ENCODE results near the gene RBM39. TPM values are rescaled to one million over a fixed set of nuclear protein-coding genes. Genes with fewer than 3 reads are reported as not detected.

Gene RBM39
- total and polyA plus RNA-seq, 10 of the 15 experiments (the other 5 are each of a cell fraction or from before 2014, with no cell fraction given) = 135 to 280 (median 217) TPM

GRCh38 chr20:35771689-35772562 is 29.9 kb upstream of the RBM39 start, which contains the start of gene PHF20 (continued):
- TF ChIP-seq BRCA1 (IDR thresholded peaks at IDR 0.05; ENCODE audit: low read depth, low read length) (no peak), JUNB (IDR thresholded peaks at IDR 0.05) (no peak), SMARCA5 (IDR thresholded peaks at IDR 0.05) (peak; percentile 84), HSF1 (IDR thresholded peaks at IDR 0.05; ENCODE audit: low read depth, low read length) (no peak), ZNF274 (IDR thresholded peaks at IDR 0.05; ENCODE audit: insufficient read depth, insufficient read length) (no peak), BMI1 (IDR thresholded peaks at IDR 0.05; ENCODE audit: borderline replicate concordance) (peak; percentile 73; the same call in 1 of the 2 replicates), CREM (IDR thresholded peaks at IDR 0.05; ENCODE audit: low read depth) (peak; percentile 90), USF1 (IDR thresholded peaks at IDR 0.05; ENCODE audit: borderline replicate concordance, extremely low read length, insufficient read depth, low read depth, low read length) (peak; percentile 96), GATAD2B (conservative IDR thresholded peaks at IDR 0.05; ENCODE audit: low read depth) (peak; percentile 72; the same call in 1 of the 2 replicates), CHD1 (IDR thresholded peaks at IDR 0.05; ENCODE audit: low read depth, low read length) (no peak), LARP7 (IDR thresholded peaks at IDR 0.05) (peak; percentile 77), NFIC (IDR thresholded peaks at IDR 0.05; ENCODE audit: low read depth, low read length) (no peak), USF2 (IDR thresholded peaks at IDR 0.05; ENCODE audit: borderline replicate concordance, low read depth, low read length) (peak; percentile 87), TARDBP (IDR thresholded peaks at IDR 0.05; ENCODE audit: borderline replicate concordance) (no peak), ZNF384 (IDR thresholded peaks at IDR 0.05; ENCODE audit: borderline replicate concordance, low read depth, low read length) (no peak), YBX1 (IDR thresholded peaks at IDR 0.05) (no peak), CEBPZ (IDR thresholded peaks at IDR 0.05; ENCODE audit: low read depth, low read length) (no peak), RELA (IDR thresholded peaks at IDR 0.05; ENCODE audit: borderline replicate concordance, partially characterized antibody) (peak; percentile 71), PML (IDR thresholded peaks at IDR 0.05; ENCODE audit: low read length) (no peak), MYC (IDR thresholded peaks at IDR 0.05; ENCODE audit: insufficient read depth, insufficient read length, insufficient replicate concordance, low read length, severe bottlenecking) (no peak), EP300 (IDR thresholded peaks at IDR 0.05; ENCODE audit: borderline replicate concordance in 1 of 2, control insufficient read depth in 1 of 2, low read depth in 2 of 2, low read length in 2 of 2) (peak; percentile 16 to 24; a peak in 1 of 4 replicates), GABPA (IDR thresholded peaks at IDR 0.05; ENCODE audit: low read depth) (no peak), IRF4 (IDR thresholded peaks at IDR 0.05; ENCODE audit: low read depth, low read length) (no peak), KLF5 (IDR thresholded peaks at IDR 0.05; ENCODE audit: partially characterized antibody) (peak; percentile 25), RAD51 (IDR thresholded peaks at IDR 0.05) (peak; percentile 94)

Measured in GM12878 (cell line).